ENCODE results near the gene TSPAN9.

The TSPAN9 gene

GRCh38 chr12:3076730-3077571, at the start of gene TSPAN9:
Gene TSPAN9 (plus strand): TSS chr12:3077379. CDS start chr12:3201194, 123,815 bp downstream.
- peak; percentile 83 for DNase-seq

GRCh38 chr12:3028108-3028507, 49.1 kb upstream of the TSPAN9 start:
- no peak for DNase-seq

GRCh38 chr12:3030821-3031429, 46.3 kb upstream of the TSPAN9 start:
- no peak for DNase-seq

- no peak for DNase-seq
Measured at GRCh38 chr12:3032161-3032560, 45.0 kb upstream of the TSPAN9 start.

GRCh38 chr12:3032770-3033538, 44.2 kb upstream of the TSPAN9 start:
- no peak for DNase-seq

GRCh38 chr12:3033539-3033867, 43.7 kb upstream of the TSPAN9 start:
- DNase-seq = no peak

- DNase-seq = peak; percentile 12
Measured at GRCh38 chr12:3034067-3034750, 43.0 kb upstream of the TSPAN9 start.

GRCh38 chr12:3035171-3035570, 42.0 kb upstream of the TSPAN9 start:
- DNase-seq = no peak

GRCh38 chr12:3035815-3036702, 41.1 kb upstream of the TSPAN9 start:
- DNase-seq = no peak

GRCh38 chr12:3036901-3037600, 40.1 kb upstream of the TSPAN9 start:
- no peak for DNase-seq

GRCh38 chr12:3038166-3038565, 39.0 kb upstream of the TSPAN9 start:
- DNase-seq = no peak

GRCh38 chr12:3038926-3039510, 38.2 kb upstream of the TSPAN9 start:
- no peak for DNase-seq

GRCh38 chr12:3040026-3040656, 37.0 kb upstream of the TSPAN9 start:
- DNase-seq = no peak

- no peak for DNase-seq
Measured at GRCh38 chr12:3040663-3041544, 36.3 kb upstream of the TSPAN9 start.

GRCh38 chr12:3041558-3042164, 35.5 kb upstream of the TSPAN9 start:
- peak; percentile 50 for DNase-seq

- no peak for DNase-seq
Measured at GRCh38 chr12:3042394-3042793, 34.8 kb upstream of the TSPAN9 start.

- DNase-seq = no peak
Measured at GRCh38 chr12:3042826-3043225, 34.4 kb upstream of the TSPAN9 start.

- DNase-seq = no peak
Measured at GRCh38 chr12:3043406-3043805, 33.8 kb upstream of the TSPAN9 start.

- DNase-seq = no peak
Measured at GRCh38 chr12:3044141-3044630, 33.0 kb upstream of the TSPAN9 start.
